SH-SY5Y (cell line): ENCODE results near the gene ZFAND2B.

Experiments used
- GATA2 ChIP-seq: IDR thresholded peaks from 2 replicates; pipeline ENCODE4 v1.6.1; 2011; ENCODE audit warnings: mild to moderate bottlenecking, low read depth, low read length
- GATA3 ChIP-seq: IDR thresholded peaks from 2 replicates; pipeline ENCODE4 v1.6.1; 2011; ENCODE audit warnings: low read depth, mild to moderate bottlenecking, low read length, moderate library complexity

- TF ChIP-seq GATA2 (no peak), GATA3 (no peak)
These were observed 23.3 kb upstream of the ZFAND2B start for GRCh38 chr2:219183151-219183772.
